ENCODE data around the gene SSH2.
"Not testable (repeated sequence)": the region's sequence is repeated elsewhere in the genome, so short reads cannot be mapped to it uniquely, and the experiment has no call there.

Gene SSH2

DNA sequence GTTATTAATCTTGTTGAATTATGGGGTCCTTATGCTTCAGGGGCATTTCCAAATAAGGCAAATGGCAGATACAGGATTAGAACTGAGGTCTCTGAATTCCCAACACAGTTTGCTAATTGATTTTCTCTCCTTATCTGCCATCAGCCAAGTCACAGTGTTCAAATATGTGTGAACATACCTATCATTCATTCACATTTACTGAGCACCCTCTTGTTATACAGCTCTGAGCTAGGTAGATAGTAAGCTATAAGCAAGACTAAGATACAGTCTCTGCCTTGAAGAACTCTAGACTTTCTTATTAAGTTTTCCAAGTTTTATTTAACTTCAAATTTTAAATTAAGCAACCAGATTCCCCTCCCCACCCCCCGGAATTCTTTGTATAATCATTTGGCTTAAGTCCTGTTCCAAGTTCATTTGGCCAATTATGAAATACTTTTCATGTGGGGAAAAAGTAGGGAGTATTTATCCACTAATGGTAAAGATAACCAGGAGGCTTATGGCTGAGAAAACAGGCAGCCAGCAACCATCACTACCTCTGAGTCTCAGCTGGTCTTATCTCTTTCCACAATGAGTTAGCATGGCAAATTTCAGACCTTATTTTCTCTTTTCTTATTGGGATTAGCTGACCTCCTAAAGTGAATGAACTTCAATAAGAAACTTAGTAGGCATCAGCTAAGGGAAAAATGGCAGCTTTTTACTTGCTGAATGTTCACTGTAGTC is 275.9 kb downstream of the SSH2 start:
- no peaks in the 10 kb centered on the region for H3K9me2 ChIP-seq (replicated peaks; ENCODE audit: insufficient read depth, low read length)
- H3K4me3 ChIP-seq (ENCODE audit: low read length) = no peak overlapping the region
- DNase-seq = no peak
- no peak overlapping the region for H2AFZ ChIP-seq (ENCODE audit: low read length)
- TF ChIP-seq EZH2 (optimal IDR thresholded peaks at IDR 0.05; ENCODE audit: low read depth, low read length) = no peak
- no peak for TF ChIP-seq EZH2phosphoT487 (IDR thresholded peaks at IDR 0.05; ENCODE audit: low read length)
- TF ChIP-seq CTCF (IDR thresholded peaks at IDR 0.05; ENCODE audit: low read length) = no peak
- H3K9ac ChIP-seq (ENCODE audit: low read length) = no peak overlapping the region
- H3F3A ChIP-seq (ENCODE audit: insufficient read depth, low read length) = no peaks in the 10 kb centered on the region
- no peak overlapping the region for H3K27ac ChIP-seq (ENCODE audit: low read length)
- no peaks in the 10 kb centered on the region for H4K20me1 ChIP-seq (ENCODE audit: insufficient read depth, low read length)
- H3K79me2 ChIP-seq (ENCODE audit: low read length) = no peaks in the 10 kb centered on the region
- H3K4me2 ChIP-seq (ENCODE audit: low read depth, low read length) = no peak overlapping the region
- H3K4me1 ChIP-seq (ENCODE audit: low read length) = no peaks in the 10 kb centered on the region
- no peaks in the 10 kb centered on the region for H3K36me3 ChIP-seq (replicated peaks; ENCODE audit: insufficient read depth, low read length)
- no peaks in the 10 kb centered on the region for H3K27me3 ChIP-seq (replicated peaks; ENCODE audit: insufficient read depth, low read length)
- H3K9me3 ChIP-seq (replicated peaks; ENCODE audit: insufficient read depth, low read length) = no peaks in the 10 kb centered on the region

DNA sequence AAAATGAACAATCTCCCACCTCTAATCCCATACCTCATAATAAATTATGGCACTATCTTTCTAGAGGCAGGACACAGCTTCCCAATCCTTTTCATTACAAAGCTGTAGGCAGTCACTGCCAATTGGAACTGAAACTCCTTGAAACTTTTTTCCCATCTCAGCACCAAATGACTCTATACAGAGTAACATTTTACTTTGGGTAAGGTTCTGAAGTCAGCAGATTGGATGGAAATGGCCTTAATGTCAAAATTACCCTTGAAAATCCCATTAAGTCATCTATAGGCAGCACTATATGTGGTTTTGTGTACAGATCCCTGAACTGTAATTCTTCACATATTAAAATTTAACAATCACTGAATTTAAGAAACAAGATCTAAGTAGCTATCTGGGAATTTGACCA is 277.1 kb downstream of the SSH2 start:
- Histone ChIP-seq H3K27ac (ENCODE audit: low read length) (no peak overlapping the region), H3K36me3 (replicated peaks; ENCODE audit: insufficient read depth, low read length) (no peaks in the 10 kb centered on the region), H3K9me2 (replicated peaks; ENCODE audit: insufficient read depth, low read length) (no peaks in the 10 kb centered on the region), H3K4me1 (ENCODE audit: low read length) (no peaks in the 10 kb centered on the region), H3K79me2 (ENCODE audit: low read length) (no peaks in the 10 kb centered on the region), H3K4me3 (ENCODE audit: low read length) (no peak overlapping the region), H3F3A (ENCODE audit: insufficient read depth, low read length) (no peaks in the 10 kb centered on the region), H3K4me2 (ENCODE audit: low read depth, low read length) (no peak overlapping the region), H2AFZ (ENCODE audit: low read length) (no peak overlapping the region), H4K20me1 (ENCODE audit: insufficient read depth, low read length) (no peaks in the 10 kb centered on the region), H3K9me3 (replicated peaks; ENCODE audit: insufficient read depth, low read length) (no peaks in the 10 kb centered on the region), H3K27me3 (replicated peaks; ENCODE audit: insufficient read depth, low read length) (no peaks in the 10 kb centered on the region), H3K9ac (ENCODE audit: low read length) (no peak overlapping the region)
- no peak for TF ChIP-seq EZH2phosphoT487 (IDR thresholded peaks at IDR 0.05; ENCODE audit: low read length)
- TF ChIP-seq CTCF (IDR thresholded peaks at IDR 0.05; ENCODE audit: low read length) = no peak
- no peak for TF ChIP-seq EZH2 (optimal IDR thresholded peaks at IDR 0.05; ENCODE audit: low read depth, low read length)
- DNase-seq = no peak

DNA sequence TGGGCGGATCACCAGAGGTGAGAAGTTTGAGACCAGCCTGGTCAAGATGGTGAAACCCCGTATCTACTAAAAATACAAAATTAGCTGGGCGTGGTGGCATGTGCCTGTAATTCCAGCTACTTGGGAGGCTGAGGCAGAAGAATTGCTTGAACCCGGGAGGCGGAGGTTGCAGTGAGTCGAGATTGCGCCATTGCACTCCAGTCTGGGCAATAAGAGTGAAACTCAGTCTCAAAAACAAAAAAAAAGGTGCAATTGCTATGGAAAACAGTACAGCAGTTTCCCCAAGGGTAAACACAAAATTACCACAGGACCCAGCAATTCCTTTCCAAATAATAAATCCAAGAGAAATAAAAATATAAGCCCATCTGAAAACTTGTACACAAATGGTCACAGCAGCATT is 278.1 kb downstream of the SSH2 start:
- not testable (repeated sequence) for H3K4me3 ChIP-seq (ENCODE audit: low read length); H3K36me3 ChIP-seq (replicated peaks; ENCODE audit: insufficient read depth, low read length); H3K4me1 ChIP-seq (ENCODE audit: low read length); H3K9ac ChIP-seq (ENCODE audit: low read length); H4K20me1 ChIP-seq (ENCODE audit: insufficient read depth, low read length); H3K4me2 ChIP-seq (ENCODE audit: low read depth, low read length); H2AFZ ChIP-seq (ENCODE audit: low read length); H3K27ac ChIP-seq (ENCODE audit: low read length); H3K79me2 ChIP-seq (ENCODE audit: low read length); H3K27me3 ChIP-seq (replicated peaks; ENCODE audit: insufficient read depth, low read length); DNase-seq; H3K9me2 ChIP-seq (replicated peaks; ENCODE audit: insufficient read depth, low read length); H3K9me3 ChIP-seq (replicated peaks; ENCODE audit: insufficient read depth, low read length); H3F3A ChIP-seq (ENCODE audit: insufficient read depth, low read length)

- TF ChIP-seq EZH2 (optimal IDR thresholded peaks at IDR 0.05; ENCODE audit: low read depth, low read length) (no peak), EZH2phosphoT487 (IDR thresholded peaks at IDR 0.05; ENCODE audit: low read length) (no peak), CTCF (IDR thresholded peaks at IDR 0.05; ENCODE audit: low read length) (no peak)
- no peak overlapping the region for H3K9ac ChIP-seq (ENCODE audit: low read length)
- no peak overlapping the region for H3K27ac ChIP-seq (ENCODE audit: low read length)
- no peaks in the 10 kb centered on the region for H3K9me3 ChIP-seq (replicated peaks; ENCODE audit: insufficient read depth, low read length)
- no peaks in the 10 kb centered on the region for H3K4me1 ChIP-seq (ENCODE audit: low read length)
- H3K9me2 ChIP-seq (replicated peaks; ENCODE audit: insufficient read depth, low read length) = no peaks in the 10 kb centered on the region
- no peaks in the 10 kb centered on the region for H3K27me3 ChIP-seq (replicated peaks; ENCODE audit: insufficient read depth, low read length)
- DNase-seq = no peak
- H2AFZ ChIP-seq (ENCODE audit: low read length) = no peak overlapping the region
- H3F3A ChIP-seq (ENCODE audit: insufficient read depth, low read length) = no peaks in the 10 kb centered on the region
- no peak overlapping the region for H3K4me2 ChIP-seq (ENCODE audit: low read depth, low read length)
- H3K4me3 ChIP-seq (ENCODE audit: low read length) = no peak overlapping the region
- no peaks in the 10 kb centered on the region for H3K79me2 ChIP-seq (ENCODE audit: low read length)
- H4K20me1 ChIP-seq (ENCODE audit: insufficient read depth, low read length) = no peaks in the 10 kb centered on the region
- no peaks in the 10 kb centered on the region for H3K36me3 ChIP-seq (replicated peaks; ENCODE audit: insufficient read depth, low read length)
Measured at GRCh38 chr17:29650396-29650795, 279.6 kb downstream of the SSH2 start.
